Transverse colon (tissue), 3 donors: ENCODE results near the gene TNFRSF6B.

Experiments
- EP300 ChIP-seq: sonication (generic); formaldehyde crosslinking; IDR thresholded peaks from one replicate; pipeline ENCODE4 v1.6.1; 2017; ENCODE audit warnings: antibody characterized with exemption, low read depth
- POLR2A ChIP-seq: fragments of 450-650 bp; IDR thresholded peaks from one replicate; pipeline ENCODE4 v1.6.1; 2016; ENCODE audit warnings: antibody characterized with exemption, mild to moderate bottlenecking, moderate library complexity
- TF ChIP-seq, protein P1 (sequence below), 5 experiments: fragments of 200-600 bp in 3 of 5; fragments of 450-650 bp in 2 of 5; sonication (generic) in 3 of 5; IDR thresholded peaks; 1 replicate in 2 of 5; 2 replicates in 3 of 5; pipeline ENCODE4 v1.5.1; 2016 to 2017; ENCODE audit warnings: antibody characterized with exemption in 5 of 5, inconsistent platforms in 3 of 5, mild to moderate bottlenecking in 2 of 5, moderate library complexity in 1 of 5

DNA sequence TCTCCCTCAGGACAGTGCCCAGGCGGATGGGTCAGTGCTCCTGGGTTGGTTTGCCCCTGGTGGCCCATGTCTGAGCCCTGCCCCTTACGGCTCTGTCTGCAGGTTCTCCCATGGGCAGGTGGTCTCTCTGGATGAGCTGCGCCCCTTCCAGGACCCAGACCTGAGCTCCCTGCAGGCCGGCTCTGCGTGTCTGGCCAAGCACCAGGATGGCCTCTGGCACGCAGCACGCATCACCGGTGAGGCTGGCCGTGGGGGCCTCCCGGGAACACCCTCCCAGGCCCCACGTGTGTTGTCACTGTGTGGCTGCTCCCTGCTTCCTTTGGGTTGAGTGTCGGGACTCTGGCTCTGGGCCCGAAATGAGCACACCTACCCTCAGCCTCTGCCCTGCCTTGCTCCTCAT is 36.7 kb downstream of the TNFRSF6B start:
- TF ChIP-seq POLR2A (no peak), EP300 (no peak)
- TF ChIP-seq, protein P1, sequence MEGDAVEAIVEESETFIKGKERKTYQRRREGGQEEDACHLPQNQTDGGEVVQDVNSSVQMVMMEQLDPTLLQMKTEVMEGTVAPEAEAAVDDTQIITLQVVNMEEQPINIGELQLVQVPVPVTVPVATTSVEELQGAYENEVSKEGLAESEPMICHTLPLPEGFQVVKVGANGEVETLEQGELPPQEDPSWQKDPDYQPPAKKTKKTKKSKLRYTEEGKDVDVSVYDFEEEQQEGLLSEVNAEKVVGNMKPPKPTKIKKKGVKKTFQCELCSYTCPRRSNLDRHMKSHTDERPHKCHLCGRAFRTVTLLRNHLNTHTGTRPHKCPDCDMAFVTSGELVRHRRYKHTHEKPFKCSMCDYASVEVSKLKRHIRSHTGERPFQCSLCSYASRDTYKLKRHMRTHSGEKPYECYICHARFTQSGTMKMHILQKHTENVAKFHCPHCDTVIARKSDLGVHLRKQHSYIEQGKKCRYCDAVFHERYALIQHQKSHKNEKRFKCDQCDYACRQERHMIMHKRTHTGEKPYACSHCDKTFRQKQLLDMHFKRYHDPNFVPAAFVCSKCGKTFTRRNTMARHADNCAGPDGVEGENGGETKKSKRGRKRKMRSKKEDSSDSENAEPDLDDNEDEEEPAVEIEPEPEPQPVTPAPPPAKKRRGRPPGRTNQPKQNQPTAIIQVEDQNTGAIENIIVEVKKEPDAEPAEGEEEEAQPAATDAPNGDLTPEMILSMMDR (IDR thresholded peaks at IDR 0.05): no peak
